Type B pancreatic cell (in vitro differentiated cells): ENCODE data around the gene LRP1B. TPM values are rescaled to one million over a fixed set of nuclear protein-coding genes. Genes with fewer than 3 reads are reported as not detected.

Experiments used
- DNase-seq: peaks from one replicate; pipeline ENCODE4 v3.0.0; 2021; ENCODE audit warnings: mixed read lengths; ENCODE audit not compliant: unreplicated experiment; ENCODE audit errors: extremely low spot score
- H3K27ac Mint-ChIP-seq: 2 replicates; pipeline ENCODE4 v1.8.0; 2021; ENCODE audit warnings: mild to moderate bottlenecking, mixed read lengths
- H3K27me3 Mint-ChIP-seq: 2 replicates; pipeline ENCODE4 v1.8.0; 2021; ENCODE audit warnings: mixed read lengths
- H3K36me3 Mint-ChIP-seq: 2 replicates; pipeline ENCODE4 v1.8.0; 2021; ENCODE audit warnings: mixed read lengths
- H3K4me1 Mint-ChIP-seq: one replicate; pipeline ENCODE4 v1.8.0; 2021; ENCODE audit warnings: mixed read lengths; ENCODE audit not compliant: unreplicated experiment
- H3K4me3 Mint-ChIP-seq: 2 replicates; pipeline ENCODE4 v1.8.0; 2021; ENCODE audit warnings: mild to moderate bottlenecking, mixed read lengths
- H3K9me3 Mint-ChIP-seq: 2 replicates; pipeline ENCODE4 v1.8.0; 2021; ENCODE audit warnings: mixed read lengths
- total RNA-seq: library from RNA; stranded (reverse); gene quantifications from 2 replicates; pipeline ENCODE4 v1.2.1, GENCODE V29; 2021; ENCODE audit warnings: low replicate concordance
- TF ChIP-seq, protein P1 (sequence below): fragments of 200-600 bp; sonication (generic); conservative IDR thresholded peaks from 2 replicates; pipeline ENCODE4 v1.5.0; 2021; ENCODE audit warnings: antibody characterized with exemption, mild to moderate bottlenecking

Gene LRP1B
- total RNA-seq, 1 donor from 2014 or later: 16.0 TPM

- Mint-ChIP-seq H3K4me3 (no peak overlapping the region), H3K36me3 (no peaks in the 10 kb centered on the region), H3K27ac (no peak overlapping the region), H3K9me3 (no peaks in the 10 kb centered on the region), H3K27me3 (no peaks in the 10 kb centered on the region), H3K4me1 (no peaks in the 10 kb centered on the region)
- no peak for DNase-seq
- TF ChIP-seq, protein P1, sequence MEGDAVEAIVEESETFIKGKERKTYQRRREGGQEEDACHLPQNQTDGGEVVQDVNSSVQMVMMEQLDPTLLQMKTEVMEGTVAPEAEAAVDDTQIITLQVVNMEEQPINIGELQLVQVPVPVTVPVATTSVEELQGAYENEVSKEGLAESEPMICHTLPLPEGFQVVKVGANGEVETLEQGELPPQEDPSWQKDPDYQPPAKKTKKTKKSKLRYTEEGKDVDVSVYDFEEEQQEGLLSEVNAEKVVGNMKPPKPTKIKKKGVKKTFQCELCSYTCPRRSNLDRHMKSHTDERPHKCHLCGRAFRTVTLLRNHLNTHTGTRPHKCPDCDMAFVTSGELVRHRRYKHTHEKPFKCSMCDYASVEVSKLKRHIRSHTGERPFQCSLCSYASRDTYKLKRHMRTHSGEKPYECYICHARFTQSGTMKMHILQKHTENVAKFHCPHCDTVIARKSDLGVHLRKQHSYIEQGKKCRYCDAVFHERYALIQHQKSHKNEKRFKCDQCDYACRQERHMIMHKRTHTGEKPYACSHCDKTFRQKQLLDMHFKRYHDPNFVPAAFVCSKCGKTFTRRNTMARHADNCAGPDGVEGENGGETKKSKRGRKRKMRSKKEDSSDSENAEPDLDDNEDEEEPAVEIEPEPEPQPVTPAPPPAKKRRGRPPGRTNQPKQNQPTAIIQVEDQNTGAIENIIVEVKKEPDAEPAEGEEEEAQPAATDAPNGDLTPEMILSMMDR: no peak
Measured at GRCh38 chr2:140683658-140684057, 1447.2 kb downstream of the LRP1B start.

DNA sequence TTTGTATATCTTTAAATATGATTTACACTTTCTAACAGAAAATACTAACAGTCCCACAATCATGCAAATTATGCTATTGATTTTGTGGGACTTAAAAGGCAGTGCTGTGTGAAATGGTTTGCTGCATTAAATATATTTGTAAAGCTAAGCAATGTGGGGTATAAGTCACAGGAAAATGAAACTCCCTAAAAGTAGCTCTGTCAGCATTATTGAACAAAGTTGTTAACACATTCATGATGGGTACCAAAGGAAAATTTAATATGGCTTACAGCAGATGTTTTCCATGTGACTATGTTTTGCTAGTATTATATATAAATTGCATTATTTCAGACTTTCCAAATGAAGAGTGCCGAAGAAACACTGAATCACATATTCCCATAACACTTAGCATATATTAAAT lies 1450.0 kb downstream of the LRP1B start:
- H3K9me3 Mint-ChIP-seq: no peaks in the 10 kb centered on the region
- no peaks in the 10 kb centered on the region for H3K27me3 Mint-ChIP-seq
- H3K4me1 Mint-ChIP-seq: no peaks in the 10 kb centered on the region
- TF ChIP-seq, protein P1: no peak
- H3K27ac Mint-ChIP-seq: no peak overlapping the region
- DNase-seq: no peak
- no peaks in the 10 kb centered on the region for H3K36me3 Mint-ChIP-seq
- H3K4me3 Mint-ChIP-seq: no peak overlapping the region

DNA sequence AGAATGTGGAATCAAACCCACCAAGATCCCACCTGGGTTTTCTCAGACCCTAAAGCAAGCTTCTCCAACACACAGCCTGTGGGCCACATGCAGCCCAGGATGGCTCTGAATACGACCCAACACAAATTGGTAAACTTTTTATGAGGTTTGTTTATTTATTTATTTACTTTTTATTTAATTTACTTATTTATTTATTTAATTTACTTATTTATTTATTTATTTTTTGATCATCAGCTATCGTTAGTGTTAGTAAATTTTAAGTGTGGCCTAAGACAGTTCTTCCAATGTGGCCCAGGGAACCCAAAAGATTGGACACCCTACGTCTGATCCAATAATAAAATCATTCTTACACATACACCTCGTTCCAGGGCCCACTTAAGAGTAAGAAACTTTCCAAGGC lies 1451.1 kb downstream of the LRP1B start:
- TF ChIP-seq, protein P1: no peak
- H3K27me3 Mint-ChIP-seq: no peaks in the 10 kb centered on the region
- no peaks in the 10 kb centered on the region for H3K9me3 Mint-ChIP-seq
- H3K4me1 Mint-ChIP-seq: no peaks in the 10 kb centered on the region
- no peak overlapping the region for H3K4me3 Mint-ChIP-seq
- no peaks in the 10 kb centered on the region for H3K36me3 Mint-ChIP-seq
- H3K27ac Mint-ChIP-seq: no peak overlapping the region
- no peak for DNase-seq

DNA sequence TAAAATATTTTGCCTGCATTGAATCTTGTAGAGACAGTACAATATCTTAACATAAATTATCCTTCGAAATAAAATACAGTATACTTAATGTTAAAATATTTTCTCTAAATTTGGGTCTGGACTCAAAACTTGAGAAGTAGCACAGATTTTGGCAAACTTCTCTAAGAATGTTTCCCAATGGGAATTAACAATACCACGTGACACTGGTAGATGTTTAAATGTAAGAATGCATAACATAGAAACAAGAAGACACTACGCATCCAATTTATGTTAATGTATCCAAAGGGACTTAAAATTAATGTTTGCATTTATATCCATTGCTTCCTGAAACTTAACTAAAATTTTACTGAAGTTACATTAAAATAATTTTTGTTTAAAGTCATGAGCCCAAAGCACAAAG lies 1460.9 kb downstream of the LRP1B start:
- Mint-ChIP-seq H3K4me3 (no peak overlapping the region), H3K9me3 (peaks cover 6% of the 10 kb centered on the region), H3K27me3 (no peaks in the 10 kb centered on the region), H3K36me3 (no peaks in the 10 kb centered on the region), H3K4me1 (peaks cover 6% of the 10 kb centered on the region), H3K27ac (no peak overlapping the region)
- DNase-seq: no peak
- TF ChIP-seq, protein P1: no peak

GRCh38 chr2:140667203-140667602 lies 1463.6 kb downstream of the LRP1B start:
- peaks cover 6% of the 10 kb centered on the region for H3K9me3 Mint-ChIP-seq

More at GRCh38 chr2:140667203-140667602, 1463.6 kb downstream of the LRP1B start:
- TF ChIP-seq, protein P1: no peak
- H3K27ac Mint-ChIP-seq: no peak overlapping the region
- no peaks in the 10 kb centered on the region for H3K36me3 Mint-ChIP-seq
- H3K4me3 Mint-ChIP-seq: no peak overlapping the region
- no peaks in the 10 kb centered on the region for H3K27me3 Mint-ChIP-seq
- no peak for DNase-seq
- peaks cover 6% of the 10 kb centered on the region for H3K4me1 Mint-ChIP-seq
